Nasal cavity respiratory epithelium epithelial cell of viscerocranial mucosa (primary cell): ENCODE results near the gene PIP5K1B. TPM values are rescaled to one million over a fixed set of nuclear protein-coding genes. Genes with fewer than 3 reads are reported as not detected.

Experiments
- total RNA-seq: library from RNA; depleted of rRNA; stranded (reverse); fragments of >200 nt; gene quantifications from 2 replicates; pipeline ENCODE4 v1.2.3, GENCODE V29; 2014

PIP5K1B gene, protein sequence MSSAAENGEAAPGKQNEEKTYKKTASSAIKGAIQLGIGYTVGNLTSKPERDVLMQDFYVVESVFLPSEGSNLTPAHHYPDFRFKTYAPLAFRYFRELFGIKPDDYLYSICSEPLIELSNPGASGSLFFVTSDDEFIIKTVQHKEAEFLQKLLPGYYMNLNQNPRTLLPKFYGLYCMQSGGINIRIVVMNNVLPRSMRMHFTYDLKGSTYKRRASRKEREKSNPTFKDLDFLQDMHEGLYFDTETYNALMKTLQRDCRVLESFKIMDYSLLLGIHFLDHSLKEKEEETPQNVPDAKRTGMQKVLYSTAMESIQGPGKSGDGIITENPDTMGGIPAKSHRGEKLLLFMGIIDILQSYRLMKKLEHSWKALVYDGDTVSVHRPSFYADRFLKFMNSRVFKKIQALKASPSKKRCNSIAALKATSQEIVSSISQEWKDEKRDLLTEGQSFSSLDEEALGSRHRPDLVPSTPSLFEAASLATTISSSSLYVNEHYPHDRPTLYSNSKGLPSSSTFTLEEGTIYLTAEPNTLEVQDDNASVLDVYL
- total RNA-seq, result 1.0 and 1.9 TPM in 2 replicates

DNA sequence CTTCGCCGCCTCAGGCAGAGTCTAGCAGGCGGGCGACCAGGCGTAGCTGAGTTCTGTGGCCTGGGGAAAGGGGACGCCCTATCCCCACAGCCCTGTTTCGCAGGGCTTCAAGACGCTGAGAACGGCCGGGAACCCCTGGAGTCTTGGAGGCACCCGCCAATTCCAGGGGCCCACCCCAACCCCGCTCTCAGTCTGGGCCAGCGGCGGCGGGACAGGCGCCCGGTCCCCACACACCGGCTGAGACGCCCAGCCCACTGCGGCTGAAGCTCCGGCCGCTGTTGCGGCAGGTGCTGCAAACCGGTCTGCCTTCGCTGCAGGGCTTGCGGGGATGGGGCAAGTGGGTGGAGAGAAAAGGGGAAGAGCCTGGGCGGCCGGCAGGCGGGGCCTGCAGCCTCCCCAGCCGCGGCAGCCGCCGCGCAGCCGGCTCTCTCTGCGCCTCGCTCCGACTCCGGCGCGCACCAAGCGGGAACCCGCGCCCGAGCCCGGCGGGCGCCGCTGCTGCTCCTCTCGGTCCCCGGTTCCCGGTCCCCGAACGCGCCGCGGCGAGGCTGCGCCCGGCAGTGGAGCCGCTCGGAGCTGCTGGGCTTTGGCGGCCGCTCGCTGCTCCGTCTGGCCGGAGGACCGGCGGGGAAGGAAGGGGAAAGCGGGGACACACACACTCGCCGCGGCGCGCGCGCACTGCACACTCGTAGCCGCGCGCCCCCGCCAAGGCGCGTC, at the start of gene PIP5K1B:
Gene PIP5K1B (plus strand): TSS at position 427 of the 717 bp plus-strand sequence. CDS start 117,375 bp downstream, outside the sequence.

DNA sequence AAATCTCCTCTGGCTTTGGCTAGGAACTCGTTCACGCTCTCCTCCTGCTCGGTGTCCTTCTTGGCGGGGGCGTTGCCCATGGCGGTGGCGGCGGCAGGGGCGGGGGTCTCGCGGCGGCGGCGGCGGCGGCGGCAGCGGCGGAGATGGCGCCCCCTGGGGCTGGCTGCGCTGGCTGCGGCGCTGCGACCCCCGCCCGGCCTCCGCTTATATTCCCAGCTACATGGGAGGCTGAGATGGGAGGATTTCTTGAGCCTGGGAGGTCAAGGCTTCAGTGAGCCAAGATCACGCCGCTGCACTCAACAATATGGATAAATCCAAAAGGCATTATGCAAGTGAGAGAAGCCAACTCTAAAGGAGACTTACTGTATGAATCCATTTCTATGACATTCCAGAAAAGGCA, 309.0 kb downstream of the PIP5K1B start, which contains the start of gene PRKACG:
Gene PRKACG (minus strand): TSS at position 101 of the 400 bp plus-strand sequence. CDS start 21 bp downstream, at position 80.

DNA sequence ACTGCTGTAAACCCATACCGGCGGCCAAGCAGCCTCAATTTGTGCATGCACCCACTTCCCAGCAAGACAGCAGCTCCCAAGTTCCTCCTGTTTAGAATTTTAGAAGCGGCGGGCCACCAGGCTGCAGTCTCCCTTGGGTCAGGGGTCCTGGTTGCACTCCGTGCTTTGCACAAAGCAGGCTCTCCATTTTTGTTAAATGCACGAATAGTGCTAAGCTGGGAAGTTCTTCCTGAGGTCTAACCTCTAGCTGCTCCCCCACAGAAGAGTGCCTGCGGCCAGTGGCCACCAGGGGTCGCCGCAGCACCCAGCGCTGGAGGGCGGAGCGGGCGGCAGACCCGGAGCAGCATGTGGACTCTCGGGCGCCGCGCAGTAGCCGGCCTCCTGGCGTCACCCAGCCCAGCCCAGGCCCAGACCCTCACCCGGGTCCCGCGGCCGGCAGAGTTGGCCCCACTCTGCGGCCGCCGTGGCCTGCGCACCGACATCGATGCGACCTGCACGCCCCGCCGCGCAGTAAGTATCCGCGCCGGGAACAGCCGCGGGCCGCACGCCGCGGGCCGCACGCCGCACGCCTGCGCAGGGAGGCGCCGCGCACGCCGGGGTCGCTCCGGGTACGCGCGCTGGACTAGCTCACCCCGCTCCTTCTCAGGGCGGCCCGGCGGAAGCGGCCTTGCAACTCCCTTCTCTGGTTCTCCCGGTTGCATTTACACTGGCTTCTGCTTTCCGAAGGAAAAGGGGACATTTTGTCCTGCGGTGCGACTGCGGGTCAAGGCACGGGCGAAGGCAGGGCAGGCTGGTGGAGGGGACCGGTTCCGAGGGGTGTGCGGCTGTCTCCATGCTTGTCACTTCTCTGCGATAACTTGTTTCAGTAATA, 330.6 kb downstream of the PIP5K1B start, which contains the start of gene FXN:
Gene FXN (plus strand): TSS at position 315 of the 871 bp plus-strand sequence. CDS start 31 bp downstream, at position 346.

Other genes starting within 250 kb of the PIP5K1B start
- not detected in 2 replicates for gene TMEM252, start 164.4 kb upstream of the PIP5K1B start, total RNA-seq